GM19238 (cell line): ENCODE data around the gene HNRNPL.
A peak's percentile ranks its signal among the peaks of the same experiment; 100 is the strongest.
"Not testable (repeated sequence)": the region's sequence is repeated elsewhere in the genome, so short reads cannot be mapped to it uniquely, and the experiment has no call there.

Source experiments
- DNase-seq: peaks from one replicate; pipeline ENCODE4 v3.0.0; 2011; ENCODE audit warnings: low spot score; ENCODE audit not compliant: insufficient read length

Gene HNRNPL

GRCh38 chr19:38869836-38870607, 20.2 kb upstream of the HNRNPL start:
- DNase-seq, result peak; percentile 82

- DNase-seq, result no peak
Observed at GRCh38 chr19:38869160-38869835, 19.5 kb upstream of the HNRNPL start.

- no peak for DNase-seq
Observed at GRCh38 chr19:38868551-38868950, 18.8 kb upstream of the HNRNPL start.

- no peak for DNase-seq
Observed at GRCh38 chr19:38867171-38867780, 17.5 kb upstream of the HNRNPL start.

GRCh38 chr19:38862321-38863059, 12.7 kb upstream of the HNRNPL start:
- no peak for DNase-seq

- DNase-seq, result no peak
Observed at GRCh38 chr19:38861368-38861767, 11.6 kb upstream of the HNRNPL start.

- DNase-seq, result not testable (repeated sequence)
Observed at GRCh38 chr19:38859631-38860204, 9.9 kb upstream of the HNRNPL start.

- DNase-seq, result no peak
Observed at GRCh38 chr19:38856813-38857212, 7.0 kb upstream of the HNRNPL start.

- DNase-seq, result not testable (repeated sequence)
Observed at GRCh38 chr19:38855751-38856150, 6.0 kb upstream of the HNRNPL start.

- DNase-seq, result not testable (repeated sequence)
Observed at GRCh38 chr19:38854961-38855360, 5.2 kb upstream of the HNRNPL start.

- no peak for DNase-seq
Observed at GRCh38 chr19:38853214-38853613, 3.4 kb upstream of the HNRNPL start.

GRCh38 chr19:38852231-38853044, 2.7 kb upstream of the HNRNPL start:
- DNase-seq, result no peak

GRCh38 chr19:38851622-38852230, 1.9 kb upstream of the HNRNPL start:
- peak; percentile 83 for DNase-seq

- DNase-seq, result no peak
Observed at GRCh38 chr19:38850976-38851621, 1.3 kb upstream of the HNRNPL start.

- DNase-seq, result peak; percentile 93
Observed at GRCh38 chr19:38850436-38850975, 720 bp upstream of the HNRNPL start.

GRCh38 chr19:38849147-38849859, 483 bp downstream of the HNRNPL start:
- peak; percentile 94 for DNase-seq

GRCh38 chr19:38848299-38849146, 1.3 kb downstream of the HNRNPL start:
- no peak for DNase-seq

- no peak for DNase-seq
Observed at GRCh38 chr19:38846097-38846496, 3.7 kb downstream of the HNRNPL start.
